ENCODE data around the gene ZER1. TPM values are rescaled to one million over a fixed set of nuclear protein-coding genes. Genes with fewer than 3 reads are reported as not detected.
A peak's percentile ranks its signal among the peaks of the same experiment; 100 is the strongest.

ZER1 gene
- total RNA-seq, 2 experiments from 2014 or later: 11.0 to 15.1 TPM

- intact Hi-C loops (cut with micrococcal nuclease; ENCODE audit: unreplicated experiment): loop anchor here (1.0 to 10.0 kb wide), 6 partner anchors 28 to 1360 kb away; partner anchors contain the start of genes DYNC2I2, FNBP1, PHYHD1 and ZER1
- Histone ChIP-seq H3K9me3 (ENCODE audit: low read length) (no peaks in the 10 kb centered on the region), H3K4me1 (ENCODE audit: insufficient read depth, low read length, poor library complexity, severe bottlenecking) (peaks cover 50% of the 10 kb centered on the region), H3K36me3 (ENCODE audit: insufficient read depth, low read length) (peaks cover 27% of the 10 kb centered on the region), H4K20me1 (ENCODE audit: insufficient read depth, low read length) (peaks cover 5% of the 10 kb centered on the region; the same call in 1 of the 2 replicates), H3K4me2 (ENCODE audit: low read length) (peak overlapping the region; percentile 87), H2AFZ (ENCODE audit: low read length) (no peak overlapping the region), H3K79me2 (ENCODE audit: insufficient read depth, low read depth, low read length) (peaks cover 66% of the 10 kb centered on the region), H3K9me2 (ENCODE audit: insufficient read depth, low read length) (no peaks in the 10 kb centered on the region), H3K4me3 (ENCODE audit: low read depth, low read length, poor library complexity, severe bottlenecking) (peak overlapping the region; percentile 90), H3K27ac (ENCODE audit: low read depth, low read length, poor library complexity, severe bottlenecking) (peak overlapping the region; percentile 91)
- DNase-seq (ENCODE audit: low spot score): peak; percentile 92
- no TSS peak for BruUV-seq (replicated peaks)
- no peak for TF ChIP-seq CTCF (conservative IDR thresholded peaks at IDR 0.05; ENCODE audit: low read length)
- TF ChIP-seq EZH2phosphoT487 (IDR thresholded peaks at IDR 0.05; ENCODE audit: borderline replicate concordance, low read depth, low read length): no peak
- POLR2A ChIA-PET: interaction anchor here (0.5 to 1.9 kb wide), 11 partner anchors 13 to 350 kb away, joined by 3 to 5 read pairs (median 3); partner anchors contain the start of gene ZDHHC12
- CTCF ChIA-PET (ENCODE audit: unreplicated experiment): no interaction called here
Measured at GRCh38 chr9:128684325-128685199, 87.2 kb downstream of the ZER1 start.

GRCh38 chr9:128684065-128684324 is 87.7 kb downstream of the ZER1 start:
- Histone ChIP-seq H3K4me1 (ENCODE audit: insufficient read depth, low read length, poor library complexity, severe bottlenecking) (peaks cover 56% of the 10 kb centered on the region), H3K36me3 (ENCODE audit: insufficient read depth, low read length) (peaks cover 27% of the 10 kb centered on the region), H3K4me3 (ENCODE audit: low read depth, low read length, poor library complexity, severe bottlenecking) (peak overlapping the region; percentile 90), H3K9me3 (ENCODE audit: low read length) (no peaks in the 10 kb centered on the region), H3K9me2 (ENCODE audit: insufficient read depth, low read length) (no peaks in the 10 kb centered on the region), H3K4me2 (ENCODE audit: low read length) (peak overlapping the region; percentile 87), H2AFZ (ENCODE audit: low read length) (no peak overlapping the region), H3K79me2 (ENCODE audit: insufficient read depth, low read depth, low read length) (peaks cover 66% of the 10 kb centered on the region), H3K27ac (ENCODE audit: low read depth, low read length, poor library complexity, severe bottlenecking) (peak overlapping the region; percentile 91), H4K20me1 (ENCODE audit: insufficient read depth, low read length) (peaks cover 5% of the 10 kb centered on the region; the same call in 1 of the 2 replicates)
- no peak for DNase-seq (ENCODE audit: low spot score)
- CTCF ChIA-PET (ENCODE audit: unreplicated experiment): no interaction called here
- POLR2A ChIA-PET: interaction anchor here (0.5 to 1.9 kb wide), 8 partner anchors 20 to 193 kb away, joined by 3 to 5 read pairs (median 4); partner anchors contain the start of gene ZDHHC12
- TSS peak; percentile 93 for BruUV-seq (replicated peaks)
- intact Hi-C loops (cut with micrococcal nuclease; ENCODE audit: unreplicated experiment): loop anchor here (1.0 to 10.0 kb wide), 5 partner anchors 28 to 1361 kb away; partner anchors contain the start of genes DYNC2I2, FNBP1, PHYHD1 and ZER1
- TF ChIP-seq EZH2phosphoT487 (IDR thresholded peaks at IDR 0.05; ENCODE audit: borderline replicate concordance, low read depth, low read length) (no peak), CTCF (conservative IDR thresholded peaks at IDR 0.05; ENCODE audit: low read length) (no peak)

All from OCI-LY7 (cell line).